H9 (cell line): Measurements from ENCODE around the gene EIF4E1B. TPM values are rescaled to one million over a fixed set of nuclear protein-coding genes. Genes with fewer than 3 reads are reported as not detected.

Experiments used
- DNase-seq: peaks from one replicate; pipeline ENCODE4 v3.0.0-alpha.2; 2017
- H2AFZ ChIP-seq: one replicate; pipeline ENCODE4 v1.6.1; 2013; ENCODE audit warnings: mild to moderate bottlenecking, low read length, control low read depth, moderate library complexity
- H2AK5ac ChIP-seq: 2 replicates; pipeline ENCODE4 v1.6.1; 2013; ENCODE audit warnings: low read length, control low read depth, mixed read lengths; ENCODE audit not compliant: insufficient read length
- H2BK120ac ChIP-seq: one replicate; pipeline ENCODE4 v1.6.1; 2013; ENCODE audit warnings: low read depth, mild to moderate bottlenecking, low read length, control low read depth, inconsistent platforms; ENCODE audit not compliant: poor library complexity, severe bottlenecking
- H2BK12ac ChIP-seq: 2 replicates; pipeline ENCODE4 v1.6.1; 2013; ENCODE audit warnings: low read length, control low read depth, mixed read lengths, low read depth; ENCODE audit not compliant: insufficient read length
- H2BK15ac ChIP-seq: 2 replicates; pipeline ENCODE4 v1.6.1; 2013; ENCODE audit warnings: low read depth, low read length, control low read depth
- H2BK20ac ChIP-seq: one replicate; pipeline ENCODE4 v1.6.1; 2013; ENCODE audit warnings: low read depth, mild to moderate bottlenecking, low read length, control low read depth, inconsistent platforms; ENCODE audit not compliant: poor library complexity, severe bottlenecking
- H2BK5ac ChIP-seq: 2 replicates; pipeline ENCODE4 v1.6.1; 2013; ENCODE audit warnings: low read length, control low read depth, mixed read lengths; ENCODE audit not compliant: insufficient read length
- H3K14ac ChIP-seq: 2 replicates; pipeline ENCODE4 v1.6.1; 2013; ENCODE audit warnings: low read length, control low read depth; ENCODE audit not compliant: insufficient read depth
- H3K18ac ChIP-seq: 2 replicates; pipeline ENCODE4 v1.6.1; 2013; ENCODE audit warnings: low read depth, mild to moderate bottlenecking, mixed read lengths, low read length, control low read depth; ENCODE audit not compliant: insufficient read length
- H3K23ac ChIP-seq: 2 replicates; pipeline ENCODE4 v1.6.1; 2013; ENCODE audit warnings: low read length, control low read depth, mixed read lengths, low read depth; ENCODE audit not compliant: insufficient read length
- H3K23me2 ChIP-seq: 2 replicates; pipeline ENCODE4 v1.6.1; 2013; ENCODE audit warnings: low read depth, mild to moderate bottlenecking, mixed read lengths, low read length, control low read depth; ENCODE audit not compliant: insufficient read length, poor library complexity, severe bottlenecking
- H3K27ac ChIP-seq: 2 replicates; pipeline ENCODE4 v1.5.1; 2013; ENCODE audit warnings: low read length, control low read depth, mixed read lengths, low read depth; ENCODE audit not compliant: insufficient read length
- H3K27me3 ChIP-seq: 2 replicates; pipeline ENCODE4 v1.6.1; 2013; ENCODE audit warnings: low read length, control low read depth, inconsistent platforms; ENCODE audit not compliant: insufficient read depth
- H3K4ac ChIP-seq: 2 replicates; pipeline ENCODE4 v1.6.1; 2013; ENCODE audit warnings: low read depth, mild to moderate bottlenecking, control low read depth, inconsistent platforms, low read length, moderate library complexity
- H3K4me1 ChIP-seq: 2 replicates; pipeline ENCODE4 v1.6.1; 2013; ENCODE audit warnings: low read length, control low read depth, inconsistent platforms; ENCODE audit not compliant: insufficient read depth
- H3K4me2 ChIP-seq: 2 replicates; pipeline ENCODE4 v1.6.1; 2013; ENCODE audit warnings: low read length, control low read depth, mixed read lengths; ENCODE audit not compliant: insufficient read length, insufficient read depth
- H3K56ac ChIP-seq: 2 replicates; pipeline ENCODE4 v1.6.1; 2013; ENCODE audit warnings: low read depth, mild to moderate bottlenecking, mixed read lengths, low read length, control low read depth; ENCODE audit not compliant: insufficient read length
- H3K79me1 ChIP-seq: 2 replicates; pipeline ENCODE4 v1.6.1; 2013; ENCODE audit warnings: low read depth, mild to moderate bottlenecking, moderate library complexity, low read length, control low read depth, inconsistent platforms; ENCODE audit not compliant: insufficient read depth, poor library complexity, severe bottlenecking
- H3K79me2 ChIP-seq: 2 replicates; pipeline ENCODE4 v1.6.1; 2013; ENCODE audit warnings: low read length, control low read depth, inconsistent platforms; ENCODE audit not compliant: insufficient read depth
- H3K9ac ChIP-seq: 2 replicates; pipeline ENCODE4 v1.6.1; 2013; ENCODE audit warnings: low read length, control low read depth, mixed read lengths; ENCODE audit not compliant: insufficient read length; ENCODE audit errors: extremely low read depth
- H3K9me3 ChIP-seq: one replicate; pipeline ENCODE4 v1.6.1; 2013; ENCODE audit warnings: low read depth, low read length, inconsistent platforms; ENCODE audit not compliant: control insufficient read depth
- H3T11ph ChIP-seq: one replicate; pipeline ENCODE4 v1.6.1; 2013; ENCODE audit warnings: mild to moderate bottlenecking, low read length, control low read depth, inconsistent platforms
- H4K20me1 ChIP-seq: one replicate; pipeline ENCODE4 v1.6.1; 2013; ENCODE audit not compliant: control insufficient read depth, insufficient read length, insufficient read depth
- H4K5ac ChIP-seq: 2 replicates; pipeline ENCODE4 v1.6.1; 2013; ENCODE audit warnings: low read depth, mild to moderate bottlenecking, mixed read lengths, low read length, control low read depth; ENCODE audit not compliant: insufficient read length
- H4K8ac ChIP-seq: replicated peaks from 2 replicates; pipeline ENCODE4 v1.6.1; 2013; ENCODE audit warnings: low read length, control low read depth, mixed read lengths, low read depth; ENCODE audit not compliant: insufficient read length
- H4K91ac ChIP-seq: 2 replicates; pipeline ENCODE4 v1.6.1; 2013; ENCODE audit warnings: low read depth, mild to moderate bottlenecking, moderate library complexity, mixed read lengths, low read length, control low read depth; ENCODE audit not compliant: insufficient read length
- H3K27ac Mint-ChIP-seq, 3 experiments: 2 replicates in 2 of 3; 3 replicates in 1 of 3; pipeline ENCODE4 v1.8.0; 2020 to 2021; ENCODE audit warnings: mixed read lengths in 3 of 3, mild to moderate bottlenecking in 1 of 3, moderate library complexity in 1 of 3
- H3K27me3 Mint-ChIP-seq: 2 replicates; pipeline ENCODE4 v1.8.0; 2021; ENCODE audit warnings: low read depth, mild to moderate bottlenecking, moderate library complexity, mixed read lengths
- H3K36me3 Mint-ChIP-seq, 3 experiments: 2 replicates in 2 of 3; 3 replicates in 1 of 3; pipeline ENCODE4 v1.8.0; 2020 to 2021; ENCODE audit warnings: low read depth in 3 of 3, mixed read lengths in 3 of 3; ENCODE audit not compliant: insufficient read depth in 1 of 3
- H3K4me1 Mint-ChIP-seq, 2 experiments: 2 replicates each; pipeline ENCODE4 v1.8.0; 2020; ENCODE audit warnings: mixed read lengths in 2 of 2
- H3K4me3 Mint-ChIP-seq, 2 experiments: 2 replicates in 1 of 2; 3 replicates in 1 of 2; pipeline ENCODE4 v1.8.0; 2020 to 2021; ENCODE audit warnings: mild to moderate bottlenecking in 2 of 2, mixed read lengths in 2 of 2, moderate library complexity in 1 of 2
- H3K9me3 Mint-ChIP-seq, 2 experiments: 2 replicates in 1 of 2; 3 replicates in 1 of 2; pipeline ENCODE4 v1.8.0; 2020; ENCODE audit warnings: mild to moderate bottlenecking in 2 of 2, mixed read lengths in 2 of 2, moderate library complexity in 1 of 2
- WGBS: extraction: QIAGEN DNeasy Blood & Tissue Kit; methylation state at CpG from one replicate; pipeline ENCODE4 v1.1.7; 2013; ENCODE audit warnings: missing lambda C conversion rate, low lambda C conversion rate, mixed read lengths; ENCODE audit not compliant: insufficient read length; ENCODE audit errors: extremely low coverage; 5-methylcytosine and 5-hydroxymethylcytosine counted together
- total RNA-seq: library from RNA; stranded (reverse); gene quantifications from 2 replicates; pipeline ENCODE4 v1.2.1, GENCODE V29; 2021
- TF ChIP-seq, protein P1 (sequence below): fragments of 200-600 bp; sonication (generic); conservative IDR thresholded peaks from 3 replicates; pipeline ENCODE4 v1.8.0; 2021; ENCODE audit warnings: antibody characterized with exemption, mild to moderate bottlenecking

Gene EIF4E1B
- total RNA-seq, 1 experiment from 2014 or later = 1.3 TPM

DNA sequence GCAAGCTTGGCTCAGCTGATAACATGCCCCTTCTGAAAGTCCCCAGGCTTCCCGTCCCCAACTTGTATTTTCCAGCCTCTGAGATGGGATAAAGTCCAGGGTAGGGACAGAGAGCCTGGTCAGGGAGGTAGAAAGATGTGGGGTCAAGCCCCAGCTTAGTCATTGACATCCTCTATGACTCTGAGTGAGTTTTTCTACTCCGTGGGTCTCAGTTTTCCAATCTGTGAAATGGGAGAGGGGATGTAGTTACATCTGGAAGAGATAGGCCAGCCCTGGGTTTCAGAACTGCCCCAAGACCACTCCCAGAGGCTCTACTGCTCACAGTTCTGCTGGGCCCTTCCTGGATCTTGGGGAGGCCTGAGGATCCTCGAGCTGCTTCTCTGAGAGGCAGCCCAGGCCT, 23.6 kb upstream of the EIF4E1B start:
- no peak overlapping the region for H3T11ph ChIP-seq
- H2AK5ac ChIP-seq = no peak overlapping the region
- peaks cover 15% of the 10 kb centered on the region for H3K27me3 Mint-ChIP-seq
- H4K5ac ChIP-seq = no peak overlapping the region
- H3K27me3 ChIP-seq = no peaks in the 10 kb centered on the region; the same call in 1 of the 2 replicates
- H3K27ac ChIP-seq = no peak overlapping the region
- no peak overlapping the region for H3K4me3 Mint-ChIP-seq
- H3K14ac ChIP-seq = no peak overlapping the region
- no peak overlapping the region for H3K27ac Mint-ChIP-seq
- no peaks in the 10 kb centered on the region for H3K79me2 ChIP-seq
- no peak for DNase-seq
- no peaks in the 10 kb centered on the region for H3K9me3 ChIP-seq
- peaks cover 6% of the 10 kb centered on the region for H3K23me2 ChIP-seq
- no peak overlapping the region for H3K4me2 ChIP-seq
- H3K9me3 Mint-ChIP-seq = no peaks in the 10 kb centered on the region; a peak in 1 of 5 replicates
- no peaks in the 10 kb centered on the region for H3K36me3 Mint-ChIP-seq
- H2BK12ac ChIP-seq = no peak overlapping the region
- TF ChIP-seq, protein P1, sequence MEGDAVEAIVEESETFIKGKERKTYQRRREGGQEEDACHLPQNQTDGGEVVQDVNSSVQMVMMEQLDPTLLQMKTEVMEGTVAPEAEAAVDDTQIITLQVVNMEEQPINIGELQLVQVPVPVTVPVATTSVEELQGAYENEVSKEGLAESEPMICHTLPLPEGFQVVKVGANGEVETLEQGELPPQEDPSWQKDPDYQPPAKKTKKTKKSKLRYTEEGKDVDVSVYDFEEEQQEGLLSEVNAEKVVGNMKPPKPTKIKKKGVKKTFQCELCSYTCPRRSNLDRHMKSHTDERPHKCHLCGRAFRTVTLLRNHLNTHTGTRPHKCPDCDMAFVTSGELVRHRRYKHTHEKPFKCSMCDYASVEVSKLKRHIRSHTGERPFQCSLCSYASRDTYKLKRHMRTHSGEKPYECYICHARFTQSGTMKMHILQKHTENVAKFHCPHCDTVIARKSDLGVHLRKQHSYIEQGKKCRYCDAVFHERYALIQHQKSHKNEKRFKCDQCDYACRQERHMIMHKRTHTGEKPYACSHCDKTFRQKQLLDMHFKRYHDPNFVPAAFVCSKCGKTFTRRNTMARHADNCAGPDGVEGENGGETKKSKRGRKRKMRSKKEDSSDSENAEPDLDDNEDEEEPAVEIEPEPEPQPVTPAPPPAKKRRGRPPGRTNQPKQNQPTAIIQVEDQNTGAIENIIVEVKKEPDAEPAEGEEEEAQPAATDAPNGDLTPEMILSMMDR = no peak
- H2AFZ ChIP-seq = no peak overlapping the region
- no peaks in the 10 kb centered on the region; the same call in 1 of the 2 replicates for H3K4me1 ChIP-seq
- peaks cover 31 to 38% of the 10 kb centered on the region in 2 experiments for H3K4me1 Mint-ChIP-seq
- H4K20me1 ChIP-seq = no peaks in the 10 kb centered on the region
- H2BK5ac ChIP-seq = no peak overlapping the region
- no peak overlapping the region for H3K9ac ChIP-seq
- H3K56ac ChIP-seq = no peak overlapping the region
- H3K23ac ChIP-seq = no peak overlapping the region
- H3K18ac ChIP-seq = no peak overlapping the region
- H4K8ac ChIP-seq = no peak overlapping the region
- H4K91ac ChIP-seq = no peak overlapping the region
- no peak overlapping the region for H2BK120ac ChIP-seq
- no peaks in the 10 kb centered on the region for H3K79me1 ChIP-seq
- H2BK20ac ChIP-seq = no peak overlapping the region
- no peak overlapping the region for H3K4ac ChIP-seq
- H2BK15ac ChIP-seq = no peak overlapping the region
- WGBS = no CpG with 5 or more reads among the region's 3 CpGs
